ENCODE measurements around the gene TSPAN31. TPM values are rescaled to one million over a fixed set of nuclear protein-coding genes. Genes with fewer than 3 reads are reported as not detected.

Gene TSPAN31
- total and polyA plus RNA-seq, 8 donors = 10.1 to 46.8 (median 19.4) TPM

DNA sequence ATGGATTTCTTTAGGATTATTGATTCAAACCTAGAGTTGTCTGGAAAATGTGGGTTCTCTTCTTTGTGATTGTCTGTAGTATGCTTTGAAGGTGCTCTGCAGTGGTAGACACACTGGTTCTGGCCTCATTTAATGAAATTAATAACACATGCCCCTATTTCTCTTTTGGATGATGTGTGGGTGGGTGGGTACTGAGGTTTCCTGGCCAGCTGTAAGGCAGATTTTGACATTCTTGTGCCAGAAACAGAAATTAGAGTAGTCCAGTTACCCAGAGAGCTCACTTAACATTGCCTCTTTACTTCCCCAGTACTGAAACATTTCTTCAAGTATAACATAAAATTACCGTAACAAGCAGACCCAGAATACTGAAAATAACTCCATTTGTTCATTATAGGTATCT is 52.2 kb downstream of the TSPAN31 start:
- no peak overlapping the region for H3K4me3 ChIP-seq
- DNase-seq = no peak
- intact Hi-C loops (cut with DNase I; ENCODE audit: low total_unique reads) = no loop called here
- TF ChIP-seq, protein P1, sequence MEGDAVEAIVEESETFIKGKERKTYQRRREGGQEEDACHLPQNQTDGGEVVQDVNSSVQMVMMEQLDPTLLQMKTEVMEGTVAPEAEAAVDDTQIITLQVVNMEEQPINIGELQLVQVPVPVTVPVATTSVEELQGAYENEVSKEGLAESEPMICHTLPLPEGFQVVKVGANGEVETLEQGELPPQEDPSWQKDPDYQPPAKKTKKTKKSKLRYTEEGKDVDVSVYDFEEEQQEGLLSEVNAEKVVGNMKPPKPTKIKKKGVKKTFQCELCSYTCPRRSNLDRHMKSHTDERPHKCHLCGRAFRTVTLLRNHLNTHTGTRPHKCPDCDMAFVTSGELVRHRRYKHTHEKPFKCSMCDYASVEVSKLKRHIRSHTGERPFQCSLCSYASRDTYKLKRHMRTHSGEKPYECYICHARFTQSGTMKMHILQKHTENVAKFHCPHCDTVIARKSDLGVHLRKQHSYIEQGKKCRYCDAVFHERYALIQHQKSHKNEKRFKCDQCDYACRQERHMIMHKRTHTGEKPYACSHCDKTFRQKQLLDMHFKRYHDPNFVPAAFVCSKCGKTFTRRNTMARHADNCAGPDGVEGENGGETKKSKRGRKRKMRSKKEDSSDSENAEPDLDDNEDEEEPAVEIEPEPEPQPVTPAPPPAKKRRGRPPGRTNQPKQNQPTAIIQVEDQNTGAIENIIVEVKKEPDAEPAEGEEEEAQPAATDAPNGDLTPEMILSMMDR (IDR thresholded peaks at IDR 0.05) = no peak
- TF ChIP-seq EP300 (IDR thresholded peaks at IDR 0.05) = no peak
- no peak for TF ChIP-seq POLR2A (IDR thresholded peaks at IDR 0.05)
- TF ChIP-seq POLR2AphosphoS5 (IDR thresholded peaks at IDR 0.05) = no peak
- no peaks in the 10 kb centered on the region for H3K9me3 ChIP-seq
- H3K27ac ChIP-seq = no peak overlapping the region
- H3K36me3 ChIP-seq = peaks cover 63 to 100% (median 98%) of the 10 kb centered on the region in 4 donors
- H3K4me1 ChIP-seq = no peaks in the 10 kb centered on the region
- H3K27me3 ChIP-seq = no peaks in the 10 kb centered on the region
- 90 to 100% (median 97%) methylated on average over 1 of the region's 1 CpG for WGBS, 5 donors

DNA sequence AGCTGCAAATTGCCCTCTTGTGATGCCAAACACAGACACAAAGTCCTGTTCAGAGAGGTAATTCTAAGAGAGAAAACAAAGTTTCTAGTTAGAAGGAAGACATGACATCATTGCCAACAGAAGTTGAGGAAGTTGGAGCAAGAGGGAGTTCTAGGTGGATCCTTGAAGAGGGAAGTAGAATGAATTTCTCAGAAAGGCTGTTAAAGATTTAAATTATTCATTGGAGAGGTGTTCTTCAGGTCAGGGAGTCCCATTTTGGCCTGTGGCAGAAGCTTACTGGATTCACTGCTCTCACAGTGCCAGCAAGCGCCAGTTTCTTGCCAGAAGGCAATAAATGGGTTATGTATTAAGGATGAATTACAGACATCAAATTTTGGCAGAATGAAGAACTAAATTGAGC is 53.1 kb downstream of the TSPAN31 start:
- Histone ChIP-seq H3K9me3 (no peaks in the 10 kb centered on the region), H3K27me3 (no peaks in the 10 kb centered on the region), H3K36me3 (peaks cover 59 to 100% (median 98%) of the 10 kb centered on the region in 4 donors), H3K27ac (no peak overlapping the region), H3K4me1 (no peaks in the 10 kb centered on the region), H3K4me3 (no peak overlapping the region)
- intact Hi-C loops (cut with DNase I; ENCODE audit: low total_unique reads) = no loop called here
- TF ChIP-seq POLR2A (IDR thresholded peaks at IDR 0.05) = no peak
- TF ChIP-seq POLR2AphosphoS5 (IDR thresholded peaks at IDR 0.05) = no peak
- TF ChIP-seq, protein P1 (IDR thresholded peaks at IDR 0.05) = no peak
- TF ChIP-seq EP300 (IDR thresholded peaks at IDR 0.05) = no peak
- DNase-seq = no peak
- 86 to 97% (median 93%) methylated on average over 1 of the region's 1 CpG for WGBS, 5 donors

Other genes with a start within 250 kb of the TSPAN31 start
- 100 to 1,000 TPM in 1 of 5 donors, 10 to 100 TPM in 3, 1 to 10 TPM in 1; 7.5 to 159 (median 36.2) TPM for gene DDIT3, start 224.5 kb upstream of the TSPAN31 start, total RNA-seq
- gene DDIT3, start 224.5 kb upstream of the TSPAN31 start, polyA plus RNA-seq = 10 to 100 TPM; 49.7 to 83.4 (median 68.7) TPM
- gene MBD6, start 222.2 kb upstream of the TSPAN31 start, total RNA-seq = 100 to 1,000 TPM in 1 of 5 donors, 10 to 100 TPM in 3, 1 to 10 TPM in 1; 4.8 to 129 (median 32.2) TPM
- 10 to 100 TPM; 23.2 to 30.9 (median 28.7) TPM for gene MBD6, start 222.2 kb upstream of the TSPAN31 start, polyA plus RNA-seq
- 100 to 1,000 TPM in 3 of 5 donors, 10 to 100 TPM in 2; 28.6 to 177 (median 102) TPM for gene DCTN2, start 197.8 kb upstream of the TSPAN31 start, total RNA-seq
- 100 to 1,000 TPM in 2 of 3 donors, 10 to 100 TPM in 1; 90.0 to 168 (median 110) TPM for gene DCTN2, start 197.8 kb upstream of the TSPAN31 start, polyA plus RNA-seq
- 1 to 10 TPM in 4 of 5 donors, not detected in 1; 1.3 to 2.3 (median 1.6) TPM for gene KIF5A, start 195.0 kb upstream of the TSPAN31 start, total RNA-seq
- under 1 TPM; 0.19 to 0.40 (median 0.31) TPM for gene KIF5A, start 195.0 kb upstream of the TSPAN31 start, polyA plus RNA-seq
- gene PIP4K2C, start 153.8 kb upstream of the TSPAN31 start, total RNA-seq = 100 to 1,000 TPM in 1 of 5 donors, 10 to 100 TPM in 4; 15.9 to 116 (median 46.1) TPM
- 10 to 100 TPM; 14.1 to 39.7 (median 20.1) TPM for gene PIP4K2C, start 153.8 kb upstream of the TSPAN31 start, polyA plus RNA-seq
- gene DTX3, start 140.2 kb upstream of the TSPAN31 start, total RNA-seq = 10 to 100 TPM in 3 of 5 donors, 1 to 10 TPM in 2; 5.2 to 49.6 (median 14.3) TPM
- 10 to 100 TPM; 14.6 to 26.9 (median 17.1) TPM for gene DTX3, start 140.2 kb upstream of the TSPAN31 start, polyA plus RNA-seq
- gene ARHGEF25, start 133.6 kb upstream of the TSPAN31 start, total RNA-seq = 100 to 1,000 TPM in 1 of 5 donors, 10 to 100 TPM in 4; 18.7 to 220 (median 31.8) TPM
- gene ARHGEF25, start 133.6 kb upstream of the TSPAN31 start, polyA plus RNA-seq = 10 to 100 TPM; 22.5 to 48.4 (median 24.8) TPM
- gene B4GALNT1, start 111.8 kb upstream of the TSPAN31 start, total RNA-seq = 1 to 10 TPM in 1 of 5 donors, not detected in 4; 1.1 TPM
- under 1 TPM; 0.31 to 0.75 (median 0.60) TPM for gene B4GALNT1, start 111.8 kb upstream of the TSPAN31 start, polyA plus RNA-seq
- 100 to 1,000 TPM; 135 to 408 (median 192) TPM for gene OS9, start 50.9 kb upstream of the TSPAN31 start, total RNA-seq
- 100 to 1,000 TPM in 2 of 3 donors, 10 to 100 TPM in 1; 85.8 to 171 (median 137) TPM for gene OS9, start 50.9 kb upstream of the TSPAN31 start, polyA plus RNA-seq
- 1 to 10 TPM in 2 of 5 donors, under 1 TPM in 2, not detected in 1; under 0.01 to 5.7 (median 1.5) TPM for gene AGAP2, start 6.3 kb upstream of the TSPAN31 start, total RNA-seq
- gene AGAP2, start 6.3 kb upstream of the TSPAN31 start, polyA plus RNA-seq = under 1 TPM; 0.53 to 0.68 (median 0.61) TPM
- 100 to 1,000 TPM in 2 of 5 donors, 10 to 100 TPM in 3; 26.3 to 113 (median 39.1) TPM for gene CDK4, start 7.3 kb downstream of the TSPAN31 start, total RNA-seq
- 10 to 100 TPM; 43.7 to 70.7 (median 57.3) TPM for gene CDK4, start 7.3 kb downstream of the TSPAN31 start, polyA plus RNA-seq
- gene MARCHF9, start 10.1 kb downstream of the TSPAN31 start, total RNA-seq = 10 to 100 TPM in 1 of 5 donors, 1 to 10 TPM in 4; 1.0 to 14.7 (median 8.7) TPM
- gene MARCHF9, start 10.1 kb downstream of the TSPAN31 start, polyA plus RNA-seq = 10 to 100 TPM in 2 of 3 donors, 1 to 10 TPM in 1; 7.0 to 16.0 (median 14.7) TPM
- gene CYP27B1, start 22.0 kb downstream of the TSPAN31 start, total RNA-seq = 1 to 10 TPM in 4 of 5 donors, not detected in 1; 1.0 to 3.1 (median 1.8) TPM
- gene CYP27B1, start 22.0 kb downstream of the TSPAN31 start, polyA plus RNA-seq = 1 to 10 TPM in 1 of 3 donors, under 1 TPM in 2; 0.56 to 1.4 (median 0.73) TPM
- 10 to 100 TPM in 3 of 5 donors, 1 to 10 TPM in 2; 4.4 to 37.9 (median 13.2) TPM for gene METTL1, start 27.1 kb downstream of the TSPAN31 start, total RNA-seq
- 10 to 100 TPM; 13.7 to 24.7 (median 20.2) TPM for gene METTL1, start 27.1 kb downstream of the TSPAN31 start, polyA plus RNA-seq
- 10 to 100 TPM in 4 of 5 donors, 1 to 10 TPM in 1; 4.0 to 61.4 (median 16.4) TPM for gene EEF1AKMT3, start 27.6 kb downstream of the TSPAN31 start, total RNA-seq
- gene EEF1AKMT3, start 27.6 kb downstream of the TSPAN31 start, polyA plus RNA-seq = 1 to 10 TPM; 3.3 to 5.2 (median 3.5) TPM
- gene TSFM, start 37.7 kb downstream of the TSPAN31 start, total RNA-seq = 10 to 100 TPM in 2 of 5 donors, 1 to 10 TPM in 3; 2.3 to 13.8 (median 8.0) TPM
- gene TSFM, start 37.7 kb downstream of the TSPAN31 start, polyA plus RNA-seq = 10 to 100 TPM; 32.0 to 39.3 (median 37.0) TPM
- 1 to 10 TPM in 4 of 5 donors, under 1 TPM in 1; 0.45 to 5.8 (median 4.1) TPM for gene AVIL, start 73.7 kb downstream of the TSPAN31 start, total RNA-seq
- 1 to 10 TPM; 1.5 to 5.9 (median 2.3) TPM for gene AVIL, start 73.7 kb downstream of the TSPAN31 start, polyA plus RNA-seq
- 100 to 1,000 TPM in 2 of 5 donors, 10 to 100 TPM in 3; 64.6 to 152 (median 82.4) TPM for gene CTDSP2, start 101.7 kb downstream of the TSPAN31 start, total RNA-seq
- 10 to 100 TPM; 28.4 to 67.4 (median 65.4) TPM for gene CTDSP2, start 101.7 kb downstream of the TSPAN31 start, polyA plus RNA-seq
- gene ATP23, start 196.5 kb downstream of the TSPAN31 start, total RNA-seq = 10 to 100 TPM in 1 of 5 donors, 1 to 10 TPM in 4; 4.1 to 18.0 (median 6.1) TPM
- 10 to 100 TPM in 2 of 3 donors, 1 to 10 TPM in 1; 6.9 to 11.1 (median 10.2) TPM for gene ATP23, start 196.5 kb downstream of the TSPAN31 start, polyA plus RNA-seq

All from stomach (tissue), 9 donors.